Body of pancreas (tissue), 4 donors: ENCODE results near the gene CADM1. TPM values are rescaled to one million over a fixed set of nuclear protein-coding genes. Genes with fewer than 3 reads are reported as not detected.
A peak's percentile ranks its signal among the peaks of the same experiment; 100 is the strongest.

Experiments used
- ATAC-seq: fragments of 150-250 bp; one replicate; pipeline ENCODE4 v1.9.1; 2016
- DNase-seq, 4 donors: peaks; one replicate each; pipeline ENCODE4 v3.0.0-alpha.2; 2019
- H3K27ac ChIP-seq, 4 donors: fragments of 200-600 bp; sonication (generic); 1 replicate in 3 of 4; 2 replicates in 1 of 4; pipeline versions ENCODE4 v1.5.1 to v1.6.1; 2016 to 2019; ENCODE audit warnings: mild to moderate bottlenecking in 1 of 4, mixed read lengths in 1 of 4, moderate library complexity in 1 of 4
- H3K27me3 ChIP-seq, 2 donors: fragments of 200-600 bp; sonication (generic); one replicate each; pipeline ENCODE4 v1.6.0; 2016; ENCODE audit warnings: mild to moderate bottlenecking in 1 of 2
- H3K36me3 ChIP-seq, 2 donors: fragments of 200-600 bp; sonication (generic); replicated peaks in 1 of 2; 2 replicates each; pipeline ENCODE4 v1.5.1; 2016; ENCODE audit warnings: low read depth in 2 of 2; ENCODE audit not compliant: insufficient read depth in 1 of 2
- H3K4me1 ChIP-seq: fragments of 200-600 bp; sonication (generic); one replicate; pipeline ENCODE4 v1.6.0; 2016
- H3K4me3 ChIP-seq, 2 donors: fragments of 200-600 bp; sonication (generic); 1 replicate in 1 of 2; 2 replicates in 1 of 2; pipeline ENCODE4 v1.5.1; 2016 to 2019
- H3K9me3 ChIP-seq, 3 donors: fragments of 200-600 bp; sonication (generic); 1 replicate in 2 of 3; 2 replicates in 1 of 3; pipeline ENCODE4 v1.5.1; 2016
- CTCF ChIP-seq, 7 experiments: fragments of 450-650 bp in 4 of 7; fragments of 200-600 bp in 3 of 7; sonication (generic) in 3 of 7; IDR thresholded peaks; one replicate each; pipeline ENCODE4 v1.5.1; 2016 to 2019; ENCODE audit warnings: antibody characterized with exemption in 7 of 7
- POLR2A ChIP-seq, 3 donors: fragments of 450-650 bp; IDR thresholded peaks; one replicate each; pipeline ENCODE4 v1.6.1; 2016; ENCODE audit warnings: antibody characterized with exemption in 3 of 3, mild to moderate bottlenecking in 2 of 3
- WGBS, 2 donors: methylation state at CpG; one replicate each; pipeline ENCODE4 v1.1.5; 2017; 5-methylcytosine and 5-hydroxymethylcytosine counted together
- intact Hi-C: fragments of 100-400 bp; cut with DNase I; formaldehyde crosslinking; loops from one replicate; pipeline ENCODE4 v1.15.1; 2023
- total RNA-seq, 2 donors: library from RNA; depleted of rRNA; stranded (reverse); fragments of >200 nt; gene quantifications; one replicate each; pipeline ENCODE4 v1.1.0, GENCODE V29; 2016

CADM1 gene
- total RNA-seq, 2 donors from 2014 or later = 12.5 to 13.7 TPM

- Histone ChIP-seq H3K4me1 (no peaks in the 10 kb centered on the region), H3K27me3 (no peaks in the 10 kb centered on the region), H3K4me3 (no peak overlapping the region), H3K9me3 (no peaks in the 10 kb centered on the region), H3K27ac (no peak overlapping the region), H3K36me3 (no peaks in the 10 kb centered on the region)
- DNase-seq (no peak), ATAC-seq (no peak)
- 67 to 68% methylated on average over 14 of the region's 14 CpGs for WGBS, 2 donors
- TF ChIP-seq POLR2A (IDR thresholded peaks at IDR 0.05) (no peak), CTCF (IDR thresholded peaks at IDR 0.05) (no peak)
- intact Hi-C loops = no loop called here
Observed at GRCh38 chr11:115178705-115179104, 325.5 kb downstream of the CADM1 start.

GRCh38 chr11:115173136-115173535 is 331.1 kb downstream of the CADM1 start:
- intact Hi-C loops = no loop called here
- no peak overlapping the region for H3K4me3 ChIP-seq
- H3K9me3 ChIP-seq = no peaks in the 10 kb centered on the region
- no peaks in the 10 kb centered on the region for H3K27me3 ChIP-seq
- 80 to 89% methylated on average over 19 of the region's 19 CpGs for WGBS, 2 donors
- H3K4me1 ChIP-seq = no peaks in the 10 kb centered on the region
- ATAC-seq (no peak), DNase-seq (no peak)
- TF ChIP-seq POLR2A (IDR thresholded peaks at IDR 0.05) (no peak), CTCF (IDR thresholded peaks at IDR 0.05) (no peak)
- no peaks in the 10 kb centered on the region for H3K36me3 ChIP-seq
- H3K27ac ChIP-seq = no peak overlapping the region

- TF ChIP-seq POLR2A (IDR thresholded peaks at IDR 0.05) = no peak
- TF ChIP-seq CTCF (IDR thresholded peaks at IDR 0.05) = peak; percentile 22 to 76 (median 51)
- ATAC-seq (no peak), DNase-seq (peak in 3 of 4 donors; percentile 23 to 45 (median 33))
- no peaks in the 10 kb centered on the region for H3K4me1 ChIP-seq
- H3K9me3 ChIP-seq = no peaks in the 10 kb centered on the region
- H3K27me3 ChIP-seq = no peaks in the 10 kb centered on the region
- H3K36me3 ChIP-seq = no peaks in the 10 kb centered on the region
- H3K27ac ChIP-seq = no peak overlapping the region
- 41 to 49% methylated on average over 8 of the region's 8 CpGs for WGBS, 2 donors
- H3K4me3 ChIP-seq = no peak overlapping the region
- intact Hi-C loops = no loop called here
Observed at GRCh38 chr11:115170133-115170815, 333.9 kb downstream of the CADM1 start.

- H3K4me1 ChIP-seq = no peaks in the 10 kb centered on the region
- H3K27me3 ChIP-seq = no peaks in the 10 kb centered on the region
- H3K36me3 ChIP-seq = no peaks in the 10 kb centered on the region
- intact Hi-C loops = no loop called here
- DNase-seq = no peak
- no peak overlapping the region for H3K27ac ChIP-seq
- no peak overlapping the region for H3K4me3 ChIP-seq
- 58 to 63% methylated on average over 4 of the region's 4 CpGs for WGBS, 2 donors
- ATAC-seq = no peak
- no peak for TF ChIP-seq POLR2A (IDR thresholded peaks at IDR 0.05)
- TF ChIP-seq CTCF (IDR thresholded peaks at IDR 0.05) = no peak
- no peaks in the 10 kb centered on the region for H3K9me3 ChIP-seq
Observed at GRCh38 chr11:115169251-115169650, 335.0 kb downstream of the CADM1 start.

- H3K9me3 ChIP-seq = no peaks in the 10 kb centered on the region
- no peak for ATAC-seq
- intact Hi-C loops = no loop called here
Observed at GRCh38 chr11:115168686-115169085, 335.5 kb downstream of the CADM1 start.

More at GRCh38 chr11:115168686-115169085, 335.5 kb downstream of the CADM1 start:
- H3K4me3 ChIP-seq = no peak overlapping the region
- WGBS, 2 donors = 63% methylated on average over 4 to 5 of the region's 5 CpGs
- no peaks in the 10 kb centered on the region for H3K4me1 ChIP-seq
- no peaks in the 10 kb centered on the region for H3K36me3 ChIP-seq
- no peak overlapping the region for H3K27ac ChIP-seq
- TF ChIP-seq CTCF (IDR thresholded peaks at IDR 0.05) = no peak
- no peak for TF ChIP-seq POLR2A (IDR thresholded peaks at IDR 0.05)
- no peaks in the 10 kb centered on the region for H3K27me3 ChIP-seq
- DNase-seq = no peak
